ENCODE data around the gene HTRA2. TPM values are rescaled to one million over a fixed set of nuclear protein-coding genes. Genes with fewer than 3 reads are reported as not detected.

Gene HTRA2
- total RNA-seq, 1 experiment from 2014 or later, result 24.9 TPM

- H3K9ac ChIP-seq (ENCODE audit: extremely low read depth, insufficient read length, low read length), result no peak overlapping the region
- H2AK5ac ChIP-seq (ENCODE audit: insufficient read length, low read length), result no peak overlapping the region
- no peaks in the 10 kb centered on the region for H3K79me2 ChIP-seq (ENCODE audit: insufficient read depth, low read length)
- no peaks in the 10 kb centered on the region; the same call in 1 of the 2 replicates for H3K27me3 ChIP-seq (ENCODE audit: insufficient read depth, low read length)
- no peak overlapping the region for H4K8ac ChIP-seq (replicated peaks; ENCODE audit: insufficient read length, low read depth, low read length)
- no peak overlapping the region for H3K23ac ChIP-seq (ENCODE audit: insufficient read length, low read depth, low read length)
- H2BK12ac ChIP-seq (ENCODE audit: insufficient read length, low read depth, low read length), result no peak overlapping the region
- H2BK120ac ChIP-seq (ENCODE audit: low read depth, low read length, poor library complexity, severe bottlenecking), result no peak overlapping the region
- DNase-seq, result no peak
- H3K4me1 Mint-ChIP-seq, result peaks cover 24 to 30% of the 10 kb centered on the region in 2 experiments
- H3K9me3 Mint-ChIP-seq, result no peaks in the 10 kb centered on the region
- no peak overlapping the region for H3K27ac ChIP-seq (ENCODE audit: insufficient read length, low read depth, low read length)
- H4K20me1 ChIP-seq (ENCODE audit: control insufficient read depth, insufficient read depth, insufficient read length), result no peaks in the 10 kb centered on the region
- H3K36me3 Mint-ChIP-seq (ENCODE audit: insufficient read depth in 1 of 3, low read depth in 3 of 3), result peaks cover 0 to 23% (median 15%) of the 10 kb centered on the region in 3 experiments; a peak in 6 of 7 replicates
- no peak overlapping the region for H2BK15ac ChIP-seq (ENCODE audit: low read depth, low read length)
- H3K23me2 ChIP-seq (ENCODE audit: insufficient read length, low read depth, low read length, poor library complexity, severe bottlenecking), result peaks cover 20% of the 10 kb centered on the region
- H3K4me1 ChIP-seq (ENCODE audit: insufficient read depth, low read length), result 0 out of 2 replicates have a peak, but pooled peaks cover 5% of the 10 kb centered on the region
- peak overlapping the region; percentile 92 to 93; a peak in 4 of 5 replicates for H3K4me3 Mint-ChIP-seq
- no peaks in the 10 kb centered on the region for H3K79me1 ChIP-seq (ENCODE audit: insufficient read depth, low read depth, low read length, poor library complexity, severe bottlenecking)
- no peak overlapping the region for H2BK5ac ChIP-seq (ENCODE audit: insufficient read length, low read length)
- no peak overlapping the region for H4K91ac ChIP-seq (ENCODE audit: insufficient read length, low read depth, low read length)
- no peak overlapping the region for H3T11ph ChIP-seq (ENCODE audit: low read length)
- H2AFZ ChIP-seq (ENCODE audit: low read length), result no peak overlapping the region
- H3K9me3 ChIP-seq (ENCODE audit: control insufficient read depth, low read depth, low read length), result no peaks in the 10 kb centered on the region
- no peak overlapping the region for H3K4me2 ChIP-seq (ENCODE audit: insufficient read depth, insufficient read length, low read length)
- TF ChIP-seq, protein P1, sequence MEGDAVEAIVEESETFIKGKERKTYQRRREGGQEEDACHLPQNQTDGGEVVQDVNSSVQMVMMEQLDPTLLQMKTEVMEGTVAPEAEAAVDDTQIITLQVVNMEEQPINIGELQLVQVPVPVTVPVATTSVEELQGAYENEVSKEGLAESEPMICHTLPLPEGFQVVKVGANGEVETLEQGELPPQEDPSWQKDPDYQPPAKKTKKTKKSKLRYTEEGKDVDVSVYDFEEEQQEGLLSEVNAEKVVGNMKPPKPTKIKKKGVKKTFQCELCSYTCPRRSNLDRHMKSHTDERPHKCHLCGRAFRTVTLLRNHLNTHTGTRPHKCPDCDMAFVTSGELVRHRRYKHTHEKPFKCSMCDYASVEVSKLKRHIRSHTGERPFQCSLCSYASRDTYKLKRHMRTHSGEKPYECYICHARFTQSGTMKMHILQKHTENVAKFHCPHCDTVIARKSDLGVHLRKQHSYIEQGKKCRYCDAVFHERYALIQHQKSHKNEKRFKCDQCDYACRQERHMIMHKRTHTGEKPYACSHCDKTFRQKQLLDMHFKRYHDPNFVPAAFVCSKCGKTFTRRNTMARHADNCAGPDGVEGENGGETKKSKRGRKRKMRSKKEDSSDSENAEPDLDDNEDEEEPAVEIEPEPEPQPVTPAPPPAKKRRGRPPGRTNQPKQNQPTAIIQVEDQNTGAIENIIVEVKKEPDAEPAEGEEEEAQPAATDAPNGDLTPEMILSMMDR (conservative IDR thresholded peaks at IDR 0.05), result no peak
- H3K27ac Mint-ChIP-seq, result no peak overlapping the region; a peak in 1 of 7 replicates
- H2BK20ac ChIP-seq (ENCODE audit: low read depth, low read length, poor library complexity, severe bottlenecking), result no peak overlapping the region
- WGBS (ENCODE audit: extremely low coverage, insufficient read length, low lambda C conversion rate), result no CpG with 5 or more reads among the region's 14 CpGs
- H4K5ac ChIP-seq (ENCODE audit: insufficient read length, low read depth, low read length), result no peak overlapping the region
- no peak overlapping the region for H3K18ac ChIP-seq (ENCODE audit: insufficient read length, low read depth, low read length)
- no peak overlapping the region for H3K14ac ChIP-seq (ENCODE audit: insufficient read depth, low read length)
- no peak overlapping the region for H3K56ac ChIP-seq (ENCODE audit: insufficient read length, low read depth, low read length)
- no peak overlapping the region for H3K4ac ChIP-seq (ENCODE audit: low read depth, low read length)
- peaks cover 48% of the 10 kb centered on the region for H3K27me3 Mint-ChIP-seq (ENCODE audit: low read depth)
Measured at GRCh38 chr2:74556159-74556558, 26.4 kb downstream of the HTRA2 start.
